Liver (tissue), 9 donors: ENCODE data around the gene UFC1. TPM values are rescaled to one million over a fixed set of nuclear protein-coding genes. Genes with fewer than 3 reads are reported as not detected.

Experiments used
- DNase-seq: peaks from one replicate; pipeline ENCODE4 v3.0.0-alpha.2; 2017; ENCODE audit warnings: low spot score
- H3K27ac ChIP-seq, 2 donors: one replicate each; pipeline ENCODE4 v1.7.0; 2013; ENCODE audit warnings: inconsistent platforms in 2 of 2, low read length in 2 of 2, control low read depth in 1 of 2, low read depth in 1 of 2, mild to moderate bottlenecking in 1 of 2
- H3K27me3 ChIP-seq, 4 donors: one replicate each; pipeline versions ENCODE4 v1.6.1 to v1.7.0; 2013; ENCODE audit warnings: low read length in 3 of 4, inconsistent platforms in 1 of 4, mild to moderate bottlenecking in 1 of 4, moderate library complexity in 1 of 4; ENCODE audit not compliant: control insufficient read depth in 4 of 4, insufficient read depth in 4 of 4
- H3K36me3 ChIP-seq, 4 donors: one replicate each; pipeline versions ENCODE4 v1.6.1 to v1.7.0; 2013; ENCODE audit warnings: low read length in 3 of 4, mild to moderate bottlenecking in 3 of 4, low read depth in 1 of 4, moderate library complexity in 1 of 4; ENCODE audit not compliant: control insufficient read depth in 4 of 4, insufficient read depth in 3 of 4
- H3K4me1 ChIP-seq, 4 donors: one replicate each; pipeline versions ENCODE4 v1.6.1 to v1.7.0; 2013; ENCODE audit warnings: low read length in 3 of 4, mild to moderate bottlenecking in 3 of 4, moderate library complexity in 1 of 4; ENCODE audit not compliant: control insufficient read depth in 4 of 4, insufficient read depth in 4 of 4
- H3K4me3 ChIP-seq, 3 donors: one replicate each; pipeline versions ENCODE4 v1.6.1 to v1.7.0; 2013; ENCODE audit warnings: low read length in 3 of 3, control low read depth in 1 of 3, low read depth in 1 of 3, mild to moderate bottlenecking in 1 of 3
- H3K9ac ChIP-seq, 2 donors: one replicate each; pipeline ENCODE4 v1.7.0; 2013; ENCODE audit warnings: low read length in 2 of 2, mild to moderate bottlenecking in 2 of 2, moderate library complexity in 2 of 2, control low read depth in 1 of 2, low read depth in 1 of 2
- H3K9me3 ChIP-seq, 4 donors: one replicate each; pipeline versions ENCODE4 v1.6.1 to v1.7.0; 2013; ENCODE audit warnings: low read length in 3 of 4; ENCODE audit not compliant: control insufficient read depth in 4 of 4
- ATF3 ChIP-seq: IDR thresholded peaks from 2 replicates; pipeline ENCODE4 v1.6.1; 2016; ENCODE audit warnings: antibody characterized with exemption
- CTCF ChIP-seq: fragments of 150-350 bp; IDR thresholded peaks from 2 replicates; pipeline ENCODE4 v1.5.1; 2017; ENCODE audit warnings: improper control_type of control experiment, low read depth, low read length; ENCODE audit not compliant: missing input control
- EGR1 ChIP-seq, 2 donors: IDR thresholded peaks; 2 replicates each; pipeline ENCODE4 v1.6.1; 2016 to 2018; ENCODE audit warnings: antibody characterized with exemption in 2 of 2, low read depth in 2 of 2
- FOXA1 ChIP-seq: IDR thresholded peaks from 2 replicates; pipeline ENCODE4 v1.6.1; 2016; ENCODE audit warnings: antibody characterized with exemption
- HNF4A ChIP-seq, 2 donors: conservative IDR thresholded peaks; 2 replicates each; pipeline ENCODE4 v1.6.1; 2016; ENCODE audit warnings: antibody characterized with exemption in 2 of 2, mild to moderate bottlenecking in 2 of 2
- HNF4G ChIP-seq: IDR thresholded peaks from 2 replicates; pipeline ENCODE4 v1.6.1; 2016; ENCODE audit warnings: antibody characterized with exemption
- JUND ChIP-seq, 2 donors: IDR thresholded peaks; 2 replicates each; pipeline ENCODE4 v1.6.1; 2016; ENCODE audit warnings: antibody characterized with exemption in 2 of 2
- MAX ChIP-seq: IDR thresholded peaks from 2 replicates; pipeline ENCODE4 v1.6.1; 2016; ENCODE audit warnings: antibody characterized with exemption
- NR2F2 ChIP-seq: IDR thresholded peaks from 2 replicates; pipeline ENCODE4 v1.6.1; 2016; ENCODE audit warnings: antibody characterized with exemption
- RAD21 ChIP-seq, 2 donors: IDR thresholded peaks; 2 replicates each; pipeline ENCODE4 v1.6.1; 2016; ENCODE audit warnings: antibody characterized with exemption in 2 of 2, mild to moderate bottlenecking in 2 of 2
- REST ChIP-seq: IDR thresholded peaks from 2 replicates; pipeline ENCODE4 v1.6.1; 2016; ENCODE audit warnings: antibody characterized with exemption, mild to moderate bottlenecking
- RXRA ChIP-seq, 2 donors: IDR thresholded peaks; 2 replicates each; pipeline ENCODE4 v1.6.1; 2017 to 2018; ENCODE audit warnings: antibody characterized with exemption in 2 of 2, mild to moderate bottlenecking in 1 of 2
- SP1 ChIP-seq: IDR thresholded peaks from 2 replicates; pipeline ENCODE4 v1.6.1; 2018; ENCODE audit warnings: antibody characterized with exemption, mild to moderate bottlenecking
- TAF1 ChIP-seq: conservative IDR thresholded peaks from 2 replicates; pipeline ENCODE4 v1.6.1; 2016; ENCODE audit warnings: antibody characterized with exemption, mild to moderate bottlenecking
- YY1 ChIP-seq: IDR thresholded peaks from 2 replicates; pipeline ENCODE4 v1.6.1; 2016; ENCODE audit warnings: antibody characterized with exemption, mild to moderate bottlenecking
- ZBTB33 ChIP-seq: IDR thresholded peaks from 2 replicates; pipeline ENCODE4 v1.6.1; 2016; ENCODE audit warnings: antibody characterized with exemption
- WGBS: extraction: QIAGEN DNeasy Blood & Tissue Kit; methylation state at CpG from one replicate; pipeline ENCODE4 v1.1.7; 2013; 5-methylcytosine and 5-hydroxymethylcytosine counted together
- polyA plus RNA-seq, 2 donors: library from polyadenylated mRNA; stranded (reverse) in 1 of 2; unstranded in 1 of 2; fragments of 200-250 nt in 1 of 2; fragments of >200 nt in 1 of 2; fragmentation: Nextera tagmentation in 1 of 2; extraction: Ambion mirVana in 1 of 2; gene quantifications; one replicate each; pipeline versions ENCODE4 v1.2.1 to v1.2.3, GENCODE V29; 2013 to 2015
- total RNA-seq, 2 donors: library from RNA; depleted of rRNA; stranded (reverse); fragments of >200 nt; gene quantifications; one replicate each; pipeline ENCODE4 v1.2.3, GENCODE V29; 2014
- donor health status: healthy.
- donor health status: healthy.
- donor health status: healthy.
- donor health status: healthy.
- donor health status: healthy.

Gene UFC1
- total and polyA plus RNA-seq, 4 donors, result 34.2 to 47.5 (median 43.3) TPM

- H3K4me1 ChIP-seq, result peaks cover 9 to 30% (median 18%) of the 10 kb centered on the region in 4 donors
- no peaks in the 10 kb centered on the region for H3K9me3 ChIP-seq
- peak; percentile 70 for DNase-seq
- 45% methylated on average over 15 of the region's 15 CpGs for WGBS
- H3K9ac ChIP-seq, result peak overlapping the region in 1 of 2 donors; percentile 28
- H3K27ac ChIP-seq, result peak overlapping the region in 1 of 2 donors; percentile 24
- no peak overlapping the region for H3K4me3 ChIP-seq
- peaks cover 0 to 5% (median under 1%) of the 10 kb centered on the region in 4 donors for H3K36me3 ChIP-seq
- no peaks in the 10 kb centered on the region for H3K27me3 ChIP-seq
- TF ChIP-seq SP1, result no peak
- no peak for TF ChIP-seq JUND (IDR thresholded peaks at IDR 0.05)
- no peak for TF ChIP-seq REST
- peak; percentile 91 for TF ChIP-seq CTCF
- TF ChIP-seq NR2F2, result no peak
- peak in 1 of 2 donors; percentile 35 for TF ChIP-seq RXRA (IDR thresholded peaks at IDR 0.05)
- TF ChIP-seq HNF4A (conservative IDR thresholded peaks at IDR 0.05), result peak in 1 of 2 donors; percentile 6
- no peak for TF ChIP-seq YY1
- TF ChIP-seq ATF3, result no peak
- peak; percentile 91 to 95 for TF ChIP-seq RAD21 (IDR thresholded peaks at IDR 0.05)
- TF ChIP-seq HNF4G, result no peak
Measured at GRCh38 chr1:161192476-161193465, 39.0 kb downstream of the UFC1 start.

- DNase-seq, result no peak
- peaks cover 9 to 30% (median 18%) of the 10 kb centered on the region in 4 donors for H3K4me1 ChIP-seq
- no peaks in the 10 kb centered on the region for H3K9me3 ChIP-seq
- H3K4me3 ChIP-seq, result peak overlapping the region in 1 of 3 donors; percentile 21
- peaks cover 0 to 5% (median under 1%) of the 10 kb centered on the region in 4 donors for H3K36me3 ChIP-seq
- H3K27ac ChIP-seq, result peak overlapping the region in 1 of 2 donors; percentile 17
- no peaks in the 10 kb centered on the region for H3K27me3 ChIP-seq
- 46% methylated on average over 21 of the region's 21 CpGs for WGBS
- H3K9ac ChIP-seq, result no peak overlapping the region
- TF ChIP-seq EGR1 (IDR thresholded peaks at IDR 0.05; ENCODE audit: low read depth in 2 of 2) (no peak), MAX (peak; percentile 94), ATF3 (no peak), SP1 (peak; percentile 92), ZBTB33 (no peak), HNF4G (peak; percentile 11), YY1 (peak; percentile 97), FOXA1 (peak; percentile 46), TAF1 (no peak), REST (peak; percentile 38), HNF4A (conservative IDR thresholded peaks at IDR 0.05) (peak; percentile 78 to 85), RXRA (IDR thresholded peaks at IDR 0.05) (peak; percentile 85 to 88), JUND (IDR thresholded peaks at IDR 0.05) (peak in 1 of 2 donors; percentile 9)
Measured at GRCh38 chr1:161193561-161194235, 39.9 kb downstream of the UFC1 start.
